NCI-H345 treated with DMSO at 0.1 percent for 48 hours (cell line): ENCODE results near the gene CD2AP.

ENCODE experiments used
- DNase-seq: peaks from one replicate; lab custom pipeline; 2025; ENCODE audit not compliant: unreplicated experiment; lab: John Stamatoyannopoulos, UW

The CD2AP gene

GRCh38 chr6:47671777-47672176, 194.2 kb downstream of the CD2AP start:
- no peak for DNase-seq

GRCh38 chr6:47672816-47673215, 195.2 kb downstream of the CD2AP start:
- no peak for DNase-seq

- DNase-seq, result no peak
Measured at GRCh38 chr6:47674673-47675072, 197.1 kb downstream of the CD2AP start.
